ENCODE measurements around the gene DEGS2.
A peak's percentile ranks its signal among the peaks of the same experiment; 100 is the strongest.

The DEGS2 gene

DNA sequence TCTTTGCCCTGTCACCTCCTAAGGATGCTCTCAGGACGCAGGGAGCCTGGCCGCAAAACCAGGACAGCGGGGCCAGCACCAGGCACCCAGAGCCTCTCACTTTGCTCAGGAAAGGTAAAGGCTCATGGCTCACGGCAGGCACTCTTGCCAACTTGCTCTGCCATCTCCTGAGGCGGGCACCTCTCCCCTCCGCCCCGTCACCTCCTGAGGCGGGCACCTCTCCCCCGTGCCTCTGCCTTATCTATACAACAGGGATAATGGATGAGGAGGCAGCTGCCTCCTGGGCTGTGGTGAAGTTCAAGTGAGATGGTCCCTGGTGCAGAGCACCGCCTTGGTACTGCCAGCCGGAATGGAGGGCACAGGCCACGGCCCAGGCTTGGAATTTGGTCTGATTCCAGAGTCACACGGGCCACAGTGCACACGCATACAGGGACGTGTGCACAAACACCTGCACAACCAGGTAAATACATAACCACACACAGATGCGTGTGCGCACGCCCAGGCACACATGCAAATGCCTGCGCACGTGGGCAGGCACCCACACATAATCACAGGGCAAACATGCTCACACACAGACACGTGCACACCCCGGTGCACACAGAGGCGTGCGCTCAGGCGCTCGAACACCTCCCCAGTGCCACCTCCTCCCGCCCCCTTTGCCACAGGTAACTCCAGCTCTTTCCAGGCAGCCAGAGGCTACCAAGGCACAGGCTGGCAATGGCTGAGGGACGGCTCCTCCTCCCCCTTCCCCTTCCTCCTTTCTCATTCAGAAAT lies 11.6 kb downstream of the DEGS2 start:
- DNase-seq, result no peak

DNA sequence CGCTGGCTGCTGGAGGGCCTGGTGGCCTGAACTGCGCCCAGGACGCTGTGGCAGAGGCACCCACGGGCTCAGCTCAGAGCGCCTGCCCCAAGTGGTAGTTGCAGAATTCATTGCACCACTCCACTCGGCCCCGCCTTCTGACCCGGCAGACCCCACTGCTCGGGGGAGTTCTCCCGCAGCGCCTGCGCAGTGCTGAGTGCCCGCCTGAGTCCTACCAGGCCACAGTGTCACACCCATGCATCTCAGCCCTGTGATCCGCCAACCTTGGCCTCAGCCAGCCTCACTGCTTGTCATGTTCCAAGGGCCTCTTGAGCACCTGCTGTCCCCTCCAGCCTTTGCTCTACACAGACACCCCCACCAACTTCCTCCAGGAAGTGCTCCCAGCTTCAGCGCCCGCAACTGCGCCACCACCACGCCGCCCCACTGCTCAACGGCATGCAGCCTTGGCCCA lies 12.2 kb downstream of the DEGS2 start:
- no peak for DNase-seq

DNA sequence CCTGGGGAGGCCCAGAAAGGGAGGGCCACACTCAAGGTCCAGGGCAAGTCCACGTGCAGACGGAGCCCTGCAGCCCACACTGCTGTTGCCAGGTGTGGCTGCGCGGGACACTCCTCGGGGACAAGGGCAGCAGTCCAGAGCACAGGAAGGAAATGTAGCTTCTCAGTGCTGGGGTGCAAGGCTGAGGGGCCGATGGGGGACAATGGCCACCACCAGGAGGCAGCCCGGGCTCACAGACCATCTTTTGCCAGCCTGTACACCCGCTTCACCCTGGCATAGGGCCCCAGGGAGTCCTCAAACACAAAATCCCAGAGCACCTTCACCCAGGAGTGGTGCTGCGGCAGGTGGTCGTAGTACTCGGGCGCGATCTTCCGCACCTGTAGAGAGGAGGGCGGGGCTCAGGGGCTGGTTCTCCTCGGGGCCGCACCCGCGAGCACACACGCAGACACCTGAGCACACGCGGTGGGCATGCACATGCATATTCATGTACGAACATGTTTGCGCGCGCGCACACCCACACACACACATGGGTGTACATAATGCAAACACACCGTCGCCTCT lies 12.8 kb downstream of the DEGS2 start:
- DNase-seq, result no peak

DNA sequence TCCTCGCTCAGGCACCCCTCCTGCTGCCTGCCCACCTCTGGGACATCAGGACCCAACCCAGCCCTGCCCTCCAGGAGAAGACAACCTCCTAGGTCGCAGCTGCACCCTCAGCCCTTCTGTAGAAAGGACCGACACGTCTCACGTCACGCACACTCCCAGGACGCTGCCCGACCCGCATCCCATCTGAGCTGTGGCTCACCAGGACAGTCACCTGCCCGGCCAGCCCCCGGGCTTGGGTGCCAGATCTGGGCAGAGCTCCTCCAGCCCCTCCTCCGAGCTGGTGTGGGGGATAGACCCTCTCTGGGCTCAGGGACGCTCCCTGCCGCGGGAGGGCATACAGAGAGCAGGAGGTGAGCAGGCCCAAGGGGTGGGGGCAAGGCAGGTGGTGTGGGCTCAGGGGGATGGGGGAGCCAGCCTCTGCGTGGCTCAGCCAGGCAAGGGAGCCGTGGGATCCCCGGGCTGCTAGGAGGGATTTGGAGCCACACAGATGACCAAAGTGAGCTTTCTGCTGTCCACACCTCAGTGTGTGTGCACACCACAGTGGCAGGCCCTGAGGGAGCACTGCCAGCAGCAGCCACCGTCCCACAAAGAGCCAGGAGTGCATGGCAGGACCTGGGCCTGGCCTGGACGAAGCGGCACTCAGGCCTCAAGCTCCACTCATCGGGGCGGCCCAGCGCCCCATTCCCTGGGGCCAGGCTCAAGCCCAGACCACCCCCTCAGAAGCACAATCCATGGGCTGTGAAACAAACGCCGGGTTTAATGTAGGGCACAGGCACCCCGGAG lies 13.6 kb downstream of the DEGS2 start:
- DNase-seq, result no peak

DNA sequence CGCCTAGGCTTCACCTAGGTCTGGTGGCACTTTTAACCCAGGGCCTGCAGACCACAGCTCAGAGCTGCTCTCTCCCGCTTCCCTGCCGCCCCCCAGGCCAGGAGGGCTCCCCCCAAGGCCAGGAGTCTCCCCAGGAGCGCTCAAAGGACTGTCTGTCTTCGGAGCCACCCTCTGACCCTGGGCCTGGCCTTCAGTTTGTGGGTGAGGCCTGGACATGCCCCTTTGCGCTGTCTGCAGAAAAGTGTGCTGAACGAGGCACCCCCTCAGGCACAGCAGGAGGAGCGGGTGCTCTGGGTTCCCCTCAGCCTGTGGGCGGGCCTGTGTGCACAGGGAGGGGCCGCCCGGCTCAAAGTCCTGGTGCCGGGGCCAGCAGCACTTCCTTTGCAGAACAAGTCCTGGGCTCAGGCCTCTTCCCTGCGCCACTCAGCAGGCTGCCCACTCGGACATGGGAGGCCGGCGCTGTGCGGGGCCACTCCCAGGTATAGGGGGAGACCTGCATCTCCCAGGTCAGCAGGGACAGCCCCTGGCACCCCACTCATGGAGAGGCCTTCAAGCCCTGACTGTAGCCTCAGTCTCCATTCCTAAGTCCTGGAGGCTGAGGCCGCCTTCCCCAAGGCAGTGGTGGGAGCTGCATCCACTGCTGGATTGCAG lies 14.3 kb downstream of the DEGS2 start:
- no peak for DNase-seq

DNA sequence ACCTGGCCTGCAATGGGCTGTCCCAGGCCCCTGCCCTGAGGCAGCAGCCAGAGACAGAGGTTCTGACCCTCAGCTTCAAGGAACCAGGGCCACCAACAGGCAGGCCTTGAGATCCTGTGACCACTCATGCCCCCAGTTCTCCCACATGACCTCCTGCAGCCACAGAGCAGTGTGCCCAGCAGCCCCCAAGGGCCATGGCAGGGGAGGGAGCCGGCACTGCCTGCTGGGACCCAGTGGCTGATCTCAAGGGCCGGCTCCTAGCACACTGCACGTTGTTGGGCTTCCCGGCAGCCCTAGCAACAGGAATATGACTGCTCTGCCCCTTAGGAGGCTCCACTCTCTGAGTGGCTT lies 14.8 kb downstream of the DEGS2 start:
- no peak for DNase-seq

DNA sequence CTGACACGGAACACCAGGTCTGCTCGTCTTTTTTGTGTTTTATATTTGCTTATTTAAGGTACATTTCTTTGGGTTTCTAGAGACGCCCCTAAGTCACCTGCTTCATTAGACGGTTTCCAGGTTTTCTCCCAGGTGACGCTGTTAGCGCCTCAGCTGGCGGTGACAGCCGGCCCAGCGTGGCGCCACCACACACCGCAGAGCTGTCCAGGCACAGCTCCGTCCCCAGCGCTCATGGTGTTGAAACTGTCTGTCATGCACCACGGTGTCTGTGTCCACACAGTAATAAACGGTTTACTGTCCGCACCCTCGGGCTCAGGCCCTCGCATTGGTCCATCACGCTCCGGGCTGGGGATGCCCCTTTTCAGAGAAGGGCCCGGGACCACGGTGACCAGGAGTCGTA lies 15.5 kb downstream of the DEGS2 start:
- no peak for DNase-seq

DNA sequence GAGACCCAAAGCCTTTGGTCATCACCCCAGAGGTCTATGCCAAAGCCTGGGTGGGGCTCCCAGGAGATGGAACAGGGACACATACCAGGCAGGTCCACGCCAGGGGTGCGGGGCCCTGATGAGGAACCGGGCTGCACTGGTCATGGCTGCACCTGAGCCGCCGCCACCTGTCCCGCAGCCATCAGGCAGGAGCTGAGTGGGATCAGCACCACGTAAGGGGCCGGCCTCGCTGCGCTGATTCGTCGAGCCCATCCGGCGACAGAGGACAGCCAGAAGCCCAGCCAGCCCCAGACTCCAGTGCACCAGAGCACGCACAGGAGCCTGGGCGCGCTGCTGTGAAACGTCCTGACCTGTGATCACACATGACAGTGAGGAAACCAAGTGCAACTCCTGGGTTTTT lies 15.9 kb downstream of the DEGS2 start:
- DNase-seq, result no peak

DNA sequence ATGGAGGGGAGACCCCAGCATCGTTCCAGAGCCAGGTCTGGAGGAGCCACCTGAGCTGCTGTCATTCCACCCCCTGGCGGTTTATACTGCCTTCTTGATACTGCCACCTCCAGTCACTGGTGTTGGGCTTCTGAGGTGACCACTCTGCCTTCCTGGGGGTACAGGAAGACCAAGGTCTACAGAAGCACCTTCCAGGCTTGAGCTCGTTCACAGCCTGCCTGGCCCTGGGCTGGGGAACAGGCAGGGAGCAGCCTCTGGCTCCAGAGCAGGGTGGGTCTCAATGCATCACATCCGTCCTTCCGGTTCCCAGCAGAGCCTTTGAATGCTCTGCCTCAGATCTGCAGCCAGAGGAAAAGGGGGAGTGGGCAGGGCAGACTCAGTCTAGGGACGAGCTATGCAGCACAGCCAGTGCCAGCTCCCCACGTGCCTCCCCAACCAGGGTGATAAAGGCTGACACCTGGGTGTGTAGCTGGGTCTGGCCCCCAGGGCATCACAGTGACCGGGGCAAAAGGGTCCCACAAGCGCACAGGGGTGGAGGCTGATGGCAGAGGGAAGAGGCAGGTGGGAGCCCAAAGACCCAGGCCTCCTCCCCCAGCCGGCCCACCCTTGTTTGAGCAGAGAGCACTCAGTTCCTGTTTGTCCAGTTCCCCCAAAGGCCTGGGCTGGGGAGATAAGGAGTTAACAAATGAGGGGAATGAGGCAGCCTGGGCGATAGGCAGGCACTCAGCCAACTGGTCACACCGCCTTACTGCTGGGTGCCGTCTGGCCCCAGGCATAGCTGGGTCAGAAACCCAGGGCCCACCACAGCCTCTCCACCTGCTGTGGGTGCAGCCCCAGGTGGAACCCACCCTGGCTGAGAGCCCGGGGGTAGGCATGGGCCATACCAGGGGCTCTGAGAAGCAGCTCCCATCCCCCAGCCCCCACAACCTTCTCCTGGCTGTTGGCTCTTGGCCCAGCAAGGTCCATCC lies 17.1 kb downstream of the DEGS2 start:
- no peak for DNase-seq

DNA sequence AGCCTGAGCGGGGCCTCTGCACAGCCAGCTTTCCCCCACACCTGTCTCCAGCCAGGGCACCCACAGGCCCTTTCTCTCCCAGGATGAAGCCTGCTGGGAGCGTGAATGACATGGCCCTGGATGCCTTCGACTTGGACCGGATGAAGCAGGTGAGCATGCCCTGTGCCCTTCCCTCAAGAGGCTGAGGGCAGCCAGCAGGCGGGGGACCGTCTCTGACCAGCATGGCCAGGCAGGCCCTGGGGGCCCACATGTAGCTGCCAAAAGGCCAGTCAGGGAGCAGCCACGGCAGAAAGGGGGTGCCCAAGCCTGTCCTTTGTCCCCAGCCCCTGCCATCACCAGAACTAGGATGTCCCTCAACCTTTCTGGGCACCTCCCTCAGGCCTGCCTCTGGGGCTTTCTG lies 18.3 kb downstream of the DEGS2 start:
- DNase-seq, result no peak

DNA sequence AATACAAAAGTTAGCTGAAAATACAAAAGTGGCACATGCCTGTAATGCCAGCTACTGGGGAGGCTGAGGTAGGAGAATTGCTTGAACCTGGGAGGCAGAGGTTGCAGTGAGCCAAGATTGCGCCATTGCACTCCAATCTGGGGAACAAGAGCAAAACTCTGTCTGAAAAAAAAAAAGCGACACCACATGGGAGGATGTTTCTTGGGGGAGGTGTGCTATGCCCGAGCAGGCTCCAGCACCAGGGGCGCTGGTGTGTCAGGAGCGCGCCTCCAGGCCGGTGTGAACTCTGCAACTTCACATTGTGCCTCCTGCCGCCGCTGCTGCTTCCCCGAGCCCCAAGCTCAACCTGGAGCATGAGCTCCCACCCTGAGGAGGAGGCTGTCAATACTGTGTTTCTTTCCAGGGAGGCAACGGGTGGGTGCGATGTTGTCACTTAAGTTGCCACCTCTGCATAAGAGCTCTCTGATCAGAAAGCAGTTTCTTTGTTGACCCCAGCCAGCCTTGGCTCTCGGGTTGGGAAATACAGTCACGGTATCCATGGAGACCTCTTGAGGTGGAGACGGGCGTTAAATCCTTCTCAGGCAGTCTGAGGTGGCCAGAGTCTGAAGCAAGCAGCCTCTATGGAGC lies 18.9 kb downstream of the DEGS2 start:
- DNase-seq, result peak; percentile 49

DNA sequence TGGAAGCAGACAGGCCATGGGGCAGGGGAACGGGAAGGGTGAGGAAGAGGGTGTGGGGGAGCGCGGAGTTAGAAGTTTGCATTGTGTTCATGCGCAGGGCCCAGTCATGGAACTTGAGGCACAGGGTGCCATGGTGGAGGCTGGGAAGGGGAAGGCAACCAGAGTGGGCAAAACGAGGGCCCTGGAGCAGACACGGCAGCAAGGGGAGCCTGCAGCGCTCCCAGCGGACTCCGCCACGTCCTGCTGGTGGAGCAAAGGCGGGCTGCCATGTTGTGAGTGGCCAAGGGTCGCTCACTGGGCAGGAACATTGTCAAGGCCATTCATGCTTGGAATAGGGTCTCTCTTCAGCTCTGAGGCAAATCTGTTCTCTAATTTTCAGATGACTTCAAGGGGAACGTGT lies 20.5 kb downstream of the DEGS2 start:
- DNase-seq, result no peak

DNA sequence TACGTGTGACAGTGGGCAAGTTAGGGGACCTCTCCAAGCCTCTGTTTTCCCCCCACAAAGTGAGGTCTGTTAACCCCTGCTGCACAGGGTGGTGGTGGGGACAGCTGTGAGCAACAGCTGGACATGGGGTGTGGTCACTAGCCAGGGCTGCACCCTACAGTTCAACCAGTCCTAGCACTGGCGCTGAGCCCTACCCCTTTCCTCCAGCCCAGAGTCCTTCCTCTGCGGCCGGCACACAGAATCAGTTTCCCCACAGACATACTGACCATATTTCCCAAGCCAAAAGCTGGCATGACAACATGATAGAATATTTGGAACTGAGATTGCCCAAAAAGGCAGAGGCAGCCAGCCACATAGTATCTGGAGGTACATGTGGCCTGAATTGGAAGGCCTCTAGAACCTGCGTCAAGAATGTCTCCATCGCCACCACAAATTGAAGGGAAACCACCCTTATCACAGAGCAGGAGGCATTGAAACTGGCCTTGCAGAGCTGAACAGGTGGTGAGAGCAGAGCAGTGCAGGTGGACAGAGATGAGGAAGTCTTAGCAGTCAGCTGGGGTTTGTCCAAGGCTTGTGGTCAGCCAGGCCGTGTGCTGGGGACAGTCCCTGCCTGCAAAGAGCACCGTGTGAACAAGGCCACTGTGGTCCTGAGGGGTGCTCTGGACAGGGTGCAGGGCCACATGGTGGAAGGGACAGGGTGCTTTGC lies 21.2 kb downstream of the DEGS2 start:
- no peak for DNase-seq

DNA sequence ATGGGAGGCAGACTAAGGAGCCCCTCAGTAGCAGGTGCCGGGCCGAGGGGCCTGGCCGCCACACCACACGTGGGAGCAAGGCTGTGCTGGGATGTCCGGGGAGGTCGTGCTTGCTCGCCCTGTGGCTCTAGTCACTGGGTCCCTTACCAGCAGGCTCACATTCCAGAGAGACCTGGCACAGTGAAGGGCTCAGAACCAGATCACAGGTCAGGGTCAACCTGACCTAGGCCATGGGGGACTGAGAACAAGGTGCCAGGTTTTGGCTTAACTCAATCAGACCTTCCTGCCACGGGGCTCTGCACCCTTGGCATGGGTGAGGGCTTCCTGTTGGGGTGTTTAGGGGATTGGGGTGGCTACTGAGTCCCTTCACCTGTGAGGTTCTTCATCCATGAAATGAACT lies 22.3 kb downstream of the DEGS2 start:
- DNase-seq, result no peak

DNA sequence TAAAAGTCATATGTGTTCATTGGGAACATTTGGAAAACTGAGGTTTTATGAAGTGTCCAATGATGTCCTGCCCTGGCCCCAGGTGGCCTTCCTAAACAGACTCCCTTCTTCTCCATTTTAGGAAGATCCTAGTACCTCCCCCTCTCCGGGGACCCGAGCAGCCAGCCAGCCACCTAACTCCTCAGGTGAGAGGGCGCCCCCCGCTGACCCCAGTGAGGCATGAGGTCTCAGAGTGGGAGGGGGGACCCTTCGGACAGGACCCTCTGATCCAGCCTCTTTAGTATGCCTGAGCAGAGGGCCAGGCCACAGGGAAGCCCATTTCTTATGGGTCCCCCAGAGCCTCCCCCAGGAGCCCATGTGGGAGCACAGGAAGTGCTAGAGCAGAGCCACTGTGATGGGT lies 23.7 kb downstream of the DEGS2 start:
- no peak for DNase-seq

DNA sequence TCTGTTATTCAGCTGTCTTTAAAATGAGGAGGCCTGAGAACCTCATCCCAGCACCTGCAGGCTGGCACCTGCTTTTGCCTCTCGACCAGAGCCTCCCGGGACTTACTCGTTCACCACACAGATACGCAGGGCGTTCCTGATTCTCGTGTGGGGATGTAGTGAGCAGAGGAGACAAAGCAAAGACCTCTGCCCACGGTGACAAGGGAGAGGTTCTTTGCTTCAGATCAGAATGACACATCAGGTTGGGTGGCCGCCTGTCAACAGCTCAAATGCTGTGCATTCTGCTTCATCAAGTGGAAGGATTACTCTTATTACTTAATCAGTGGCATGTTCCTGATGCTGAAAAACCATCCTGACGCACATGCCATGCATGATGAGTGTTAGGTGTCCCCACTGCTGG lies 24.4 kb downstream of the DEGS2 start:
- DNase-seq, result peak; percentile 41

DNA sequence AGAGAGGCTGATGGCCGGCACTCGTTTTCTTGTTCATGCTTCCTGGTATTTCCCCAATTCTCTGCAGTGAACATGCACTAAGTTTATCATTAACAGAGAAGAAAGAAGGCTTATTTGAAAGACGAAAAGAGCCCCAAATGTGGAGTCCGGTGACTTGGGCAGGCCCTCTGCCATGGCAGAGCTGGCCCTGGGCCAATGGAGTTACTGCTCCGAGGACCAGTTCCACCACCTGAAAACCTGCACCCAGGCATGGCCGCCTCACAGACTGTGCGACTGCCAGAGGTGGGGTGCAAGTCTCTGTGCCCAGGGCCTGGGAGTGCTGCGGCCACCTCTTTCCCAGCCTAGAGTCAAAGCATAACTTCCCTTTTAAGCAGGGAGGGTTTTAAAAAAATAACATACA lies 24.9 kb downstream of the DEGS2 start:
- no peak for DNase-seq

DNA sequence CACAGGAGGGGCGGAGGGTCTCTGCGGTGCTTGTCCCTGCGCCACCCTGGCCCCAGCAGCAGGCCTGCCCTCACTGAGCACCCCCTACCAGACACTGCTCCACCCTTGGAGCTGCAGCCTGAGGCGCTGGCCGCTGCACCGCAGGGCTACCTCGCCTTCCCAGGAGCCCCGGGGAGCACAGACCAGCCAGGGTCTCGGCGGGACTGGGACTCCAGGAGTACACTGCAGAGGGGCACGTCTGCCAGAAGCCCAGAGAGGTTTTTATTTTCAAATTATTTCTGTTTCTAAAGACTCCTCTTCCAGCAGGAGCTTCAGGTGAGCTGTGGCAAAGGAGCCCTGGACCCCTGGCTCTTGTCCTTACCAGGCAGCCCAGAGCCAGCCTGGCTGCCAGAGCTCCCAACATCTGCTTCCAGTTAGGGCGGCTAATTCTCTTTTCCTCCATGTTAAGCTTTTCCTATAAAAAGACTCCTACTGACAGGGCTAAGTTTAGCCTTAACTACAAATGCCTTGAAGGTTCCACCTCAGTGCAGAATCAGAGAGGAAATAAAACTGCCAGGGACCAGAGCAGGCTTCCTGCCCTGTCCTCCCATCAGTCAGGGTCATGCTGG lies 26.4 kb downstream of the DEGS2 start:
- DNase-seq, result no peak

DNA sequence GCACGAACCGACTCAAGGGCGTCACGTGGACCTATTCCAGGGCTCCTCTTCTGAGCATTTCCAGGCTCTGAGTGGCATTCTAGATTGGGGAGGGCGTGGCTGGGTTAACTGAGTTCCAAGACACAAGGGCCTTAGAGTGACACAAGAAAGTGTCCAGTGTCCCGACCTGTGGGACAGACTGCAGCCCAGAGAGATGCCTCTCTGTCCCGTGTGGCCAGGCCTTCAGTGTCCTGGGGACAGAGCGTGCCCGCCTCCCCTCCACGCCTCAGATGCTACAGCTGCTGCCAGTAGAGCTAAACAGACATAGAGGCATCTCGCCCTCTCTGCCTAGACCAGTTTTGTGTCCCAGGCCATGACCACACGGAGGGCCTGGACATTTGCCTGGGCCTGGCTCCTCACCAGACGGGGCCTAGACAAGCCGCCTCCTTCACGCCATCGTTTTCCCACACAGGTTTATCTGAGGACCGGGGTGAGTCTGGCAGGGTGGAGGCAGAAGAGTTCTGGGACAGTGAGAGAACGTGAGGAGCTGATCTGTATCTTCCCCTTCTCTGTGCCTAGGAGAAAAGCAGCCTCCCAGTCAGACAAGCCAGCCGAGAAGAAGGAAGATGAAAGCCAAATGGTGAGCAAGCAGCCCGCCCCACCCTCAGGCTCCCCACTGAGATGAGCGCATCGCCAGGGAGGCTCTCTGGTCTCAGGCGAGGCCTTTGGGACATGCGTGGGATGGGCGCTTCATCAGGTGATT lies 27.1 kb downstream of the DEGS2 start:
- DNase-seq, result no peak

DNA sequence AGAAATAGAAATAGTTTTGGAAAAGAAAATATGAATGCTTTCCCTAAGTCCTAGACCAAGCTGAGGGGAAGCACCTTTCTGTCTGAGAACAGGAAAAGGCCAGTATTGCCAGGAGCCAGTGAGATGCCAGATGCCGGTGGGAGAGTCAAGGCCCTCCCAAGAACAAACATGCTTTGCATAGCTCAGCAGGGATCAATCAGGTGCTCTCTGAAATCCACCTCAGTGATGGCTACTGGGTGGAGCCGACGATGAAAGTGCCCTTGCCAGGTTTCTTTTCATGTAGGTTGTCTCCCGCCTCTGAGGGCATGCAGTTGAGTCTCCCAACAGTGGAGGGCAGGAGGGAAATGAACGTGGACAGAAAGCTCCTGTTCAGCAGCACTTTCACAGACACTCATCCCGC lies 28.3 kb downstream of the DEGS2 start:
- DNase-seq, result no peak
